ENCODE measurements around the gene CATSPERZ.
A peak's percentile ranks its signal among the peaks of the same experiment; 100 is the strongest.

CATSPERZ gene

DNA sequence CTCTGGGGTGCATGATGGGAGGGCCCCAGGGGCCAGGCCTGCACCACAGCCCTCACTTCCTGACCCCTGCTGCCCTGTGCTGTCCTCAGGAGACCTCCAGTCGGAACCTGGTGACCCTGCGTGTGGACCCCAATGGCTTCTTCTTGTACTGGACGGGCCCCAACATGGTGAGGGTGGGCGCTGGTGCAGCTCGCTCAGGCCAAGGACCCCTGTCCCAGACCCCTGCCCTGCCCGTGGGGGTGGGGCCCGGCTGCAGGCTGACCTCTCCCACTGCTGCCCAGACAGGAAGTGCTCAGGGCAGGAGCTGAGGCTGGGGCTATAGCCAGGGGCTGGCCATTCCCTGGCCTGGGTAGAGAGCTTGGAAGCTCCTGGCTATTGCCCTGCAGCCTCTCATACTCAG lies 45.8 kb upstream of the CATSPERZ start:
- Histone ChIP-seq H2AK5ac (ENCODE audit: low read depth, low read length) (no peak overlapping the region), H4K8ac (ENCODE audit: low read depth, low read length) (no peak overlapping the region), H2BK120ac (ENCODE audit: low read depth, low read length) (no peak overlapping the region), H3K27me3 (ENCODE audit: control insufficient read depth in 3 of 3, insufficient read depth in 3 of 3, low read depth in 1 of 3, low read length in 3 of 3) (no peaks in the 10 kb centered on the region), H3K18ac (ENCODE audit: low read length) (no peak overlapping the region), H4K91ac (ENCODE audit: low read depth, low read length, poor library complexity) (no peak overlapping the region), H2AFZ (ENCODE audit: low read length) (no peak overlapping the region), H2BK15ac (ENCODE audit: low read length) (no peak overlapping the region), H3K9ac (ENCODE audit: low read depth, low read length, poor library complexity) (no peak overlapping the region), H3K27ac (replicated peaks; ENCODE audit: low read length) (no peak overlapping the region), H3K36me3 (replicated peaks in 1 of 2; ENCODE audit: control insufficient read depth in 2 of 2, insufficient read depth in 2 of 2, low read length in 2 of 2) (peaks cover 19 to 48% of the 10 kb centered on the region in 2 donors), H3K23ac (ENCODE audit: low read depth, low read length, poor library complexity) (no peak overlapping the region), H3K14ac (ENCODE audit: low read length) (no peak overlapping the region), H2BK5ac (ENCODE audit: low read length) (no peak overlapping the region), H3K4ac (ENCODE audit: low read length) (no peak overlapping the region), H3K4me1 (ENCODE audit: control insufficient read depth in 2 of 2, insufficient read depth in 1 of 2, low read depth in 1 of 2, low read length in 2 of 2) (peaks cover 12 to 20% of the 10 kb centered on the region in 2 donors), H3K4me2 (ENCODE audit: insufficient read depth, low read length, poor library complexity, severe bottlenecking) (no peak overlapping the region), H3K4me3 (ENCODE audit: low read length in 2 of 2) (no peak overlapping the region), H2BK12ac (ENCODE audit: low read length) (no peak overlapping the region), H3K79me1 (ENCODE audit: low read depth, low read length) (no peaks in the 10 kb centered on the region), H3K9me3 (replicated peaks in 1 of 2; ENCODE audit: control insufficient read depth in 2 of 2, insufficient read depth in 1 of 2, low read depth in 1 of 2, low read length in 2 of 2) (no peaks in the 10 kb centered on the region)
- WGBS, 2 donors (ENCODE audit: extremely low coverage in 2 of 2, insufficient read length in 2 of 2, insufficient replicate concordance in 1 of 2), result no CpG with 5 or more reads among the region's 7 CpGs
- DNase-seq (ENCODE audit: low spot score), result no peak

GRCh38 chr11:64255135-64256128 lies 44.7 kb upstream of the CATSPERZ start:
- Histone ChIP-seq H3K4ac (ENCODE audit: low read length) (no peak overlapping the region), H2BK120ac (ENCODE audit: low read depth, low read length) (no peak overlapping the region), H3K23ac (ENCODE audit: low read depth, low read length, poor library complexity) (no peak overlapping the region)

GRCh38 chr11:64256300-64256699 lies 43.9 kb upstream of the CATSPERZ start:
- H3K23ac ChIP-seq (ENCODE audit: low read depth, low read length, poor library complexity), result peak overlapping the region; percentile 93
- H3K4me2 ChIP-seq (ENCODE audit: insufficient read depth, low read length, poor library complexity, severe bottlenecking), result no peak overlapping the region
- peaks cover 2% of the 10 kb centered on the region for H3K79me1 ChIP-seq (ENCODE audit: low read depth, low read length)
- H4K8ac ChIP-seq (ENCODE audit: low read depth, low read length), result no peak overlapping the region
- H2AFZ ChIP-seq (ENCODE audit: low read length), result no peak overlapping the region
- H3K14ac ChIP-seq (ENCODE audit: low read length), result no peak overlapping the region
- no peak overlapping the region for H3K4ac ChIP-seq (ENCODE audit: low read length)
- DNase-seq (ENCODE audit: low spot score), result no peak
- H2AK5ac ChIP-seq (ENCODE audit: low read depth, low read length), result no peak overlapping the region
- H3K36me3 ChIP-seq (replicated peaks in 1 of 2; ENCODE audit: control insufficient read depth in 2 of 2, insufficient read depth in 2 of 2, low read length in 2 of 2), result peaks cover 31 to 63% of the 10 kb centered on the region in 2 donors
- H2BK12ac ChIP-seq (ENCODE audit: low read length), result no peak overlapping the region
- H2BK15ac ChIP-seq (ENCODE audit: low read length), result no peak overlapping the region
- no peak overlapping the region for H3K27ac ChIP-seq (replicated peaks; ENCODE audit: low read length)
- peaks cover 2 to 6% of the 10 kb centered on the region in 2 donors for H3K4me1 ChIP-seq (ENCODE audit: control insufficient read depth in 2 of 2, insufficient read depth in 1 of 2, low read depth in 1 of 2, low read length in 2 of 2)
- no CpG with 5 or more reads among the region's 15 CpGs for WGBS, 2 donors (ENCODE audit: extremely low coverage in 2 of 2, insufficient read length in 2 of 2, insufficient replicate concordance in 1 of 2)
- H4K91ac ChIP-seq (ENCODE audit: low read depth, low read length, poor library complexity), result no peak overlapping the region
- no peak overlapping the region for H2BK120ac ChIP-seq (ENCODE audit: low read depth, low read length)
- no peaks in the 10 kb centered on the region for H3K27me3 ChIP-seq (ENCODE audit: control insufficient read depth in 3 of 3, insufficient read depth in 3 of 3, low read depth in 1 of 3, low read length in 3 of 3)
- H3K9ac ChIP-seq (ENCODE audit: low read depth, low read length, poor library complexity), result no peak overlapping the region
- H2BK5ac ChIP-seq (ENCODE audit: low read length), result peak overlapping the region; percentile 1
- H3K18ac ChIP-seq (ENCODE audit: low read length), result no peak overlapping the region
- H3K9me3 ChIP-seq (replicated peaks in 1 of 2; ENCODE audit: control insufficient read depth in 2 of 2, insufficient read depth in 1 of 2, low read depth in 1 of 2, low read length in 2 of 2), result no peaks in the 10 kb centered on the region
- H3K4me3 ChIP-seq (ENCODE audit: low read length in 2 of 2), result peak overlapping the region in 1 of 2 donors; percentile 53

More at GRCh38 chr11:64255135-64256128, 44.7 kb upstream of the CATSPERZ start:
- Histone ChIP-seq H3K14ac (ENCODE audit: low read length) (no peak overlapping the region), H3K9me3 (replicated peaks in 1 of 2; ENCODE audit: control insufficient read depth in 2 of 2, insufficient read depth in 1 of 2, low read depth in 1 of 2, low read length in 2 of 2) (no peaks in the 10 kb centered on the region), H3K4me1 (ENCODE audit: control insufficient read depth in 2 of 2, insufficient read depth in 1 of 2, low read depth in 1 of 2, low read length in 2 of 2) (peaks cover 9 to 10% of the 10 kb centered on the region in 2 donors), H2BK5ac (ENCODE audit: low read length) (peak overlapping the region; percentile 1), H3K9ac (ENCODE audit: low read depth, low read length, poor library complexity) (no peak overlapping the region), H4K91ac (ENCODE audit: low read depth, low read length, poor library complexity) (no peak overlapping the region), H2BK15ac (ENCODE audit: low read length) (no peak overlapping the region), H3K27ac (replicated peaks; ENCODE audit: low read length) (no peak overlapping the region), H3K4me2 (ENCODE audit: insufficient read depth, low read length, poor library complexity, severe bottlenecking) (no peak overlapping the region), H2BK12ac (ENCODE audit: low read length) (no peak overlapping the region), H3K4me3 (ENCODE audit: low read length in 2 of 2) (no peak overlapping the region), H4K8ac (ENCODE audit: low read depth, low read length) (no peak overlapping the region), H3K27me3 (ENCODE audit: control insufficient read depth in 3 of 3, insufficient read depth in 3 of 3, low read depth in 1 of 3, low read length in 3 of 3) (no peaks in the 10 kb centered on the region), H3K79me1 (ENCODE audit: low read depth, low read length) (no peaks in the 10 kb centered on the region), H2AFZ (ENCODE audit: low read length) (no peak overlapping the region), H2AK5ac (ENCODE audit: low read depth, low read length) (no peak overlapping the region), H3K36me3 (replicated peaks in 1 of 2; ENCODE audit: control insufficient read depth in 2 of 2, insufficient read depth in 2 of 2, low read length in 2 of 2) (peaks cover 29 to 59% of the 10 kb centered on the region in 2 donors), H3K18ac (ENCODE audit: low read length) (no peak overlapping the region)
- WGBS, 2 donors (ENCODE audit: extremely low coverage in 2 of 2, insufficient read length in 2 of 2, insufficient replicate concordance in 1 of 2), result no CpG with 5 or more reads among the region's 35 CpGs
- no peak for DNase-seq (ENCODE audit: low spot score)

- H2BK15ac ChIP-seq (ENCODE audit: low read length), result no peak overlapping the region
- H3K14ac ChIP-seq (ENCODE audit: low read length), result no peak overlapping the region
- WGBS, 2 donors (ENCODE audit: extremely low coverage in 2 of 2, insufficient read length in 2 of 2, insufficient replicate concordance in 1 of 2), result no CpG with 5 or more reads among the region's 24 CpGs
- H3K79me1 ChIP-seq (ENCODE audit: low read depth, low read length), result peaks cover 3% of the 10 kb centered on the region
- H4K8ac ChIP-seq (ENCODE audit: low read depth, low read length), result no peak overlapping the region
- H3K9me3 ChIP-seq (replicated peaks in 1 of 2; ENCODE audit: control insufficient read depth in 2 of 2, insufficient read depth in 1 of 2, low read depth in 1 of 2, low read length in 2 of 2), result no peaks in the 10 kb centered on the region
- no peak overlapping the region for H2BK120ac ChIP-seq (ENCODE audit: low read depth, low read length)
- no peaks in the 10 kb centered on the region for H3K27me3 ChIP-seq (ENCODE audit: control insufficient read depth in 3 of 3, insufficient read depth in 3 of 3, low read depth in 1 of 3, low read length in 3 of 3)
- H3K4me1 ChIP-seq (ENCODE audit: control insufficient read depth in 2 of 2, insufficient read depth in 1 of 2, low read depth in 1 of 2, low read length in 2 of 2), result peaks cover 0 to 1% of the 10 kb centered on the region in 2 donors
- no peak overlapping the region for H3K9ac ChIP-seq (ENCODE audit: low read depth, low read length, poor library complexity)
- no peak overlapping the region for H4K91ac ChIP-seq (ENCODE audit: low read depth, low read length, poor library complexity)
- no peak overlapping the region for H3K27ac ChIP-seq (replicated peaks; ENCODE audit: low read length)
- no peak overlapping the region for H3K4ac ChIP-seq (ENCODE audit: low read length)
- H3K23ac ChIP-seq (ENCODE audit: low read depth, low read length, poor library complexity), result no peak overlapping the region
- no peak overlapping the region for H2AFZ ChIP-seq (ENCODE audit: low read length)
- H2AK5ac ChIP-seq (ENCODE audit: low read depth, low read length), result no peak overlapping the region
- H2BK12ac ChIP-seq (ENCODE audit: low read length), result no peak overlapping the region
- peaks cover 42 to 83% of the 10 kb centered on the region in 2 donors for H3K36me3 ChIP-seq (replicated peaks in 1 of 2; ENCODE audit: control insufficient read depth in 2 of 2, insufficient read depth in 2 of 2, low read length in 2 of 2)
- peak overlapping the region in 1 of 2 donors; percentile 9 for H3K4me3 ChIP-seq (ENCODE audit: low read length in 2 of 2)
- H2BK5ac ChIP-seq (ENCODE audit: low read length), result no peak overlapping the region
- H3K4me2 ChIP-seq (ENCODE audit: insufficient read depth, low read length, poor library complexity, severe bottlenecking), result no peak overlapping the region
- DNase-seq (ENCODE audit: low spot score), result no peak
- H3K18ac ChIP-seq (ENCODE audit: low read length), result no peak overlapping the region
Measured at GRCh38 chr11:64258356-64258755, 41.8 kb upstream of the CATSPERZ start.

Measured in neuronal stem cell (in vitro differentiated cells).